Naive thymus-derived CD4-positive, alpha-beta T cell (primary cell): Measurements from ENCODE around the gene SLC6A3. TPM values are rescaled to one million over a fixed set of nuclear protein-coding genes. Genes with fewer than 3 reads are reported as not detected.
A peak's percentile ranks its signal among the peaks of the same experiment; 100 is the strongest.

ENCODE experiments used
- ATAC-seq: fragments of 150-1000 bp; cut with Tn5 transposase; 2 replicates; pipeline ENCODE4 v1.10.0; 2021; ENCODE audit warnings: mild to moderate bottlenecking, moderate library complexity
- CTCF ChIA-PET: fragments of 350-600 bp; sonication (Branson Sonifier 250); formaldehyde crosslinking; loops from one replicate; lab custom pipeline; 2021; ENCODE audit warnings: antibody characterized with exemption; lab: Charles Lee
- POLR2A ChIA-PET: fragments of 350-600 bp; sonication (Branson Sonifier 250); formaldehyde crosslinking; loops from one replicate; lab custom pipeline; 2021; ENCODE audit warnings: antibody characterized with exemption, inconsistent platforms; lab: Charles Lee
- DNase-seq, 9 donors: peaks; one replicate each; pipeline versions ENCODE4 v3.0.0 to v3.0.0-alpha.2; 2020 to 2022; ENCODE audit warnings: mixed read lengths in 1 of 9
- H3K27ac ChIP-seq: one replicate; pipeline ENCODE4 v1.7.0; 2013; ENCODE audit warnings: mild to moderate bottlenecking, low read depth, low read length, moderate library complexity
- H3K27me3 ChIP-seq, 2 donors: one replicate each; pipeline ENCODE4 v1.7.0; 2013; ENCODE audit warnings: low read length in 2 of 2, mild to moderate bottlenecking in 2 of 2, moderate library complexity in 2 of 2; ENCODE audit not compliant: control insufficient read depth in 2 of 2, insufficient read depth in 2 of 2
- H3K36me3 ChIP-seq, 3 experiments: 1 replicate in 2 of 3; 2 replicates in 1 of 3; pipeline ENCODE4 v1.7.0; 2013; ENCODE audit warnings: low read length in 3 of 3, mild to moderate bottlenecking in 3 of 3, moderate library complexity in 1 of 3; ENCODE audit not compliant: insufficient read depth in 3 of 3, control insufficient read depth in 2 of 3
- H3K4me1 ChIP-seq, 2 donors: one replicate each; pipeline ENCODE4 v1.7.0; 2013; ENCODE audit warnings: low read length in 2 of 2, mild to moderate bottlenecking in 2 of 2, moderate library complexity in 1 of 2; ENCODE audit not compliant: control insufficient read depth in 2 of 2, insufficient read depth in 2 of 2
- H3K4me3 ChIP-seq: 2 replicates; pipeline ENCODE4 v1.7.0; 2013; ENCODE audit warnings: mild to moderate bottlenecking, low read length
- H3K9me3 ChIP-seq, 3 experiments: 1 replicate in 2 of 3; 2 replicates in 1 of 3; pipeline ENCODE4 v1.7.0; 2013; ENCODE audit warnings: low read length in 3 of 3; ENCODE audit not compliant: control insufficient read depth in 2 of 3
- H3K27ac Mint-ChIP-seq, 9 donors: one replicate each; pipeline ENCODE4 v1.8.0; 2020 to 2022; ENCODE audit warnings: mixed read lengths in 9 of 9, mild to moderate bottlenecking in 8 of 9, moderate library complexity in 5 of 9, inconsistent platforms in 2 of 9
- H3K27me3 Mint-ChIP-seq, 5 donors: one replicate each; pipeline ENCODE4 v1.8.0; 2021 to 2022; ENCODE audit warnings: mixed read lengths in 5 of 5, mild to moderate bottlenecking in 1 of 5
- H3K36me3 Mint-ChIP-seq, 5 donors: one replicate each; pipeline ENCODE4 v1.8.0; 2020 to 2022; ENCODE audit warnings: mixed read lengths in 5 of 5, mild to moderate bottlenecking in 3 of 5, inconsistent platforms in 1 of 5
- H3K4me1 Mint-ChIP-seq, 7 donors: one replicate each; pipeline ENCODE4 v1.8.0; 2020 to 2022; ENCODE audit warnings: mixed read lengths in 7 of 7, mild to moderate bottlenecking in 3 of 7, inconsistent platforms in 1 of 7
- H3K4me3 Mint-ChIP-seq, 10 donors: one replicate each; pipeline ENCODE4 v1.8.0; 2020 to 2022; ENCODE audit warnings: mild to moderate bottlenecking in 10 of 10, mixed read lengths in 10 of 10, moderate library complexity in 6 of 10, inconsistent platforms in 2 of 10
- H3K9me3 Mint-ChIP-seq, 11 donors: one replicate each; pipeline ENCODE4 v1.8.0; 2020 to 2022; ENCODE audit warnings: mixed read lengths in 11 of 11, mild to moderate bottlenecking in 4 of 11, inconsistent platforms in 1 of 11, moderate library complexity in 1 of 11
- intact Hi-C, 2 donors: fragments of 100-400 bp; cut with micrococcal nuclease; formaldehyde crosslinking; loops; one replicate each; pipeline ENCODE4 v1.15.1; 2023
- polyA plus RNA-seq, 2 donors: library from polyadenylated mRNA; unstranded; fragments of 300-500 nt; fragmentation: Illumina TruSeq; gene quantifications; one replicate each; pipeline ENCODE4 v1.2.3, GENCODE V29; 2021
- total RNA-seq, 6 experiments: library from RNA in 5 of 6; stranded (reverse) in 5 of 6; gene quantifications; 1 replicate in 5 of 6; 2 replicates in 1 of 6; pipeline ENCODE4 v1.2.3 and lab custom pipeline; 2021 to 2026

SLC6A3 gene
- total and polyA plus RNA-seq, 7 experiments from 2014 or later = 0.07 TPM; not detected in 6

DNA sequence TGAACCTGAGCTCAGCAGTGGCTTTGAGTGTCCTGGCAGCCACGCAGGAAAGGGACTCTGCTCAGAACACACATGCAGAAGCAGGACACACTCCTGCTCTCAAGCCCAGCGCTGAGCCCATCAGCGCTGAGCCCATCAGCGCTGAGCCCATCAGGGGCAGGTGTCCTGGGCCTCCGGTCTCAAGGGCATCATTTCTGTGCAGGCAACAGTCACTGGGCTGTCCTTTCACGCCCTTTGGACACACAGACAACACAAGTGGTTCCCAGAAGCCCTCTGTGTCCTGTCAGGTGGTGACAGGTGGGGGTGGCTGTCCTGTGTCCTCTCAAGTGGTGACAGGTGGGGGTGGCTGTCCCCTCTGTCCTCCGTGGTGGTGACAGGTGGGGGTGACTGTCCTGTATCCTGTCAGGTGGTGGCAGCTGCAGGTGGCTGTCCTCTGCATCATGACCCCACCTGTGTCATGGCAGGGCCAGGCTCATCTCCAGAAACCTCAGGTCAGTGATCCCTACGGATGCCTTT, 61.3 kb downstream of the SLC6A3 start:
- Histone ChIP-seq H3K27me3 (no peaks in the 10 kb centered on the region), H3K4me3 (no peak overlapping the region), H3K4me1 (peaks cover 16 to 31% of the 10 kb centered on the region in 2 donors), H3K9me3 (no peaks in the 10 kb centered on the region), H3K36me3 (no peaks in the 10 kb centered on the region), H3K27ac (no peak overlapping the region)
- H3K27me3 Mint-ChIP-seq = peaks cover 0 to 19% (median 0%) of the 10 kb centered on the region in 5 donors
- intact Hi-C loops = loop anchor here (10.0 kb wide), 2 partner anchors 219 to 769 kb away; partner anchors contain the start of gene CEP72 (in 1 of the 2)
- H3K36me3 Mint-ChIP-seq = no peaks in the 10 kb centered on the region
- H3K4me3 Mint-ChIP-seq = no peak overlapping the region
- peak overlapping the region in 3 of 9 donors; percentile 52 to 62 (median 60) for H3K27ac Mint-ChIP-seq
- DNase-seq (no peak), ATAC-seq (no peak)
- ChIA-PET CTCF (no interaction called here), POLR2A (interaction anchor here (2.1 to 3.6 kb wide), 2 partner anchors 39 to 71 kb away, joined by 7 to 35 read pairs; partner anchors contain the start of gene CLPTM1L)
- peaks cover 17 to 44% (median 34%) of the 10 kb centered on the region in 7 donors for H3K4me1 Mint-ChIP-seq
- peaks cover 0 to 3% (median 0%) of the 10 kb centered on the region in 11 donors for H3K9me3 Mint-ChIP-seq

DNA sequence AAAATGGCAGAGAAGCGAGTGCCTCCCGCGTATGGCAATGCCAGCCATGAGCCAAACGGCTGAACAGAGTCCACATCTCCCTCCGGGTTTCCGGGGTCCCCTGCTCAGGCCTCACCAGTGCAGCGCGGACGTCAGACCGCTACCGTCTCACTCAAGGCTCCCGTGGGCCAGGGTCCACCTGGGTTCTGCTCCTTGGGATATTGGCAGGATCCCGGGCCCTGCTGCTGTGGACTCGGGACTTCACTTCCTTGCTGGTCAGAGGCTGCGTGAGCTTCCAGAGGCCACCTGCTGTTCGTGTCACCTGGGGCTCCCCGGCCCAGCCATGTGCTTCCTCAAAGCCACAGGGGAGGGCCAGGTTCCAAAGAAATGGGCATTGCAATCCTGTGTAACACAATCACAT, 61.9 kb downstream of the SLC6A3 start:
- ATAC-seq (no peak), DNase-seq (no peak)
- no peak overlapping the region for H3K27ac ChIP-seq
- no peaks in the 10 kb centered on the region for H3K27me3 ChIP-seq
- H3K27ac Mint-ChIP-seq = no peak overlapping the region
- peaks cover 16 to 31% of the 10 kb centered on the region in 2 donors for H3K4me1 ChIP-seq
- no peaks in the 10 kb centered on the region for H3K9me3 ChIP-seq
- H3K9me3 Mint-ChIP-seq = peaks cover 0 to 2% (median 0%) of the 10 kb centered on the region in 11 donors
- H3K4me1 Mint-ChIP-seq = peaks cover 17 to 42% (median 34%) of the 10 kb centered on the region in 7 donors
- ChIA-PET POLR2A (no interaction called here), CTCF (interaction anchor here (0.5 kb wide), 1 partner anchor 132 kb away, joined by 3 read pairs; no protein-coding TSS in a partner anchor)
- H3K4me3 Mint-ChIP-seq = no peak overlapping the region
- H3K4me3 ChIP-seq = no peak overlapping the region
- H3K36me3 Mint-ChIP-seq = no peaks in the 10 kb centered on the region
- H3K27me3 Mint-ChIP-seq = peaks cover 0 to 15% (median 0%) of the 10 kb centered on the region in 5 donors
- no peaks in the 10 kb centered on the region for H3K36me3 ChIP-seq
- intact Hi-C loops = loop anchor here (10.0 kb wide), 2 partner anchors 219 to 769 kb away; partner anchors contain the start of gene CEP72 (in 1 of the 2)

DNA sequence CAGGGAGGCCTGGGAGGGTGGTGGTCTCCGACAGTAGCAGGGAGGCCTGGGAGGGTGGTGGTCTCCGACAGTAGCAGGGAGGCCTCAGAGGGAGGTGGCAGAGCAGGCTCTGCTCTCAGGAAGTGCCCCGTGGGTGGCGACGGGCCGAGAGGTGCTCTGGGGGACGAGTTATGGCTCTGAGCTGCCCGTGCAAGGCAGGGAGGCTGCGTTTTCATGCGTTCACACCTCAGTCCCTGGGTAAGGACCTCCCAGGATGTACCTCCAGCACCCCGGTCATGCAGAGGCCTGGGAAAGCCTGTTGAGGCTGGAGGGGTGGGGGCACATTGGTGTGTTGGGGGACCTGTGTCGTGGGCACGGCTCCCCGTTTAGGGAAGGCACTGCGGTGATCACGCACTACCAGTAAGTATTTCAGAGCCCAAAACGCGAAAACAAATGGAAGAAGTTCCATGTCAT, 63.0 kb downstream of the SLC6A3 start:
- H3K27ac ChIP-seq = no peak overlapping the region
- ChIA-PET CTCF (interaction anchor here (0.6 to 1.4 kb wide), 3 partner anchors 9 to 214 kb away, joined by 3 to 4 read pairs (median 3); no protein-coding TSS in a partner anchor), POLR2A (interaction anchor here (0.6 kb wide), 1 partner anchor 211 kb away, joined by 3 read pairs; no protein-coding TSS in a partner anchor)
- peaks cover 0 to 10% (median 0%) of the 10 kb centered on the region in 5 donors for H3K27me3 Mint-ChIP-seq
- ATAC-seq (no peak), DNase-seq (no peak)
- no peaks in the 10 kb centered on the region for H3K36me3 ChIP-seq
- H3K4me1 ChIP-seq = peaks cover 16 to 29% of the 10 kb centered on the region in 2 donors
- no peaks in the 10 kb centered on the region for H3K36me3 Mint-ChIP-seq
- H3K9me3 ChIP-seq = no peaks in the 10 kb centered on the region
- H3K27me3 ChIP-seq = no peaks in the 10 kb centered on the region
- H3K9me3 Mint-ChIP-seq = peaks cover 0 to 2% (median 0%) of the 10 kb centered on the region in 11 donors
- intact Hi-C loops = loop anchor here (10.0 kb wide), 2 partner anchors 217 to 767 kb away; partner anchors contain the start of gene CEP72 (in 1 of the 2)
- no peak overlapping the region for H3K4me3 Mint-ChIP-seq
- no peak overlapping the region for H3K4me3 ChIP-seq
- H3K27ac Mint-ChIP-seq = no peak overlapping the region
- peaks cover 12 to 34% (median 27%) of the 10 kb centered on the region in 7 donors for H3K4me1 Mint-ChIP-seq

- intact Hi-C loops = loop anchor here (10.0 kb wide), 2 partner anchors 217 to 767 kb away; partner anchors contain the start of gene CEP72 (in 1 of the 2)
- Histone ChIP-seq H3K27me3 (no peaks in the 10 kb centered on the region), H3K4me3 (no peak overlapping the region), H3K9me3 (no peaks in the 10 kb centered on the region), H3K36me3 (no peaks in the 10 kb centered on the region), H3K4me1 (peaks cover 10 to 22% of the 10 kb centered on the region in 2 donors), H3K27ac (no peak overlapping the region)
- peak overlapping the region in 9 of 10 donors; percentile 12 to 76 (median 30) for H3K4me3 Mint-ChIP-seq
- peaks cover 0 to 2% (median 0%) of the 10 kb centered on the region in 11 donors for H3K9me3 Mint-ChIP-seq
- ATAC-seq (no peak), DNase-seq (no peak)
- CTCF ChIA-PET = interaction anchor here (0.6 to 1.6 kb wide), 4 partner anchors 10 to 264 kb away, joined by 3 to 4 read pairs (median 3); no protein-coding TSS in a partner anchor
- H3K36me3 Mint-ChIP-seq = no peaks in the 10 kb centered on the region
- H3K27ac Mint-ChIP-seq = peak overlapping the region in 2 of 9 donors; percentile 20 to 28
- H3K27me3 Mint-ChIP-seq = peaks cover 0 to 4% (median 0%) of the 10 kb centered on the region in 5 donors
- POLR2A ChIA-PET = interaction anchor here (0.6 kb wide), 1 partner anchor 212 kb away, joined by 3 read pairs; no protein-coding TSS in a partner anchor
- H3K4me1 Mint-ChIP-seq = peaks cover 6 to 28% (median 20%) of the 10 kb centered on the region in 7 donors
Observed at GRCh38 chr5:1381370-1382247, 63.6 kb downstream of the SLC6A3 start.

- DNase-seq = no peak
- ChIA-PET CTCF (interaction anchor here (0.6 to 1.6 kb wide), 5 partner anchors 21 to 265 kb away, joined by 3 to 4 read pairs (median 3); no protein-coding TSS in a partner anchor), POLR2A (interaction anchor here (1.0 kb wide), 1 partner anchor 68 kb away, joined by 3 read pairs; no protein-coding TSS in a partner anchor)
- intact Hi-C loops = loop anchor here (1.0 to 10.0 kb wide), 4 partner anchors 216 to 766 kb away; partner anchors contain the start of gene CEP72 (in 1 of the 2)
- Histone ChIP-seq H3K9me3 (no peaks in the 10 kb centered on the region), H3K36me3 (no peaks in the 10 kb centered on the region), H3K4me1 (peaks cover 8 to 19% of the 10 kb centered on the region in 2 donors), H3K4me3 (no peak overlapping the region), H3K27ac (no peak overlapping the region), H3K27me3 (no peaks in the 10 kb centered on the region)
- H3K27me3 Mint-ChIP-seq = peaks cover 0 to 3% (median 0%) of the 10 kb centered on the region in 5 donors
- no peak for ATAC-seq
- peaks cover 5 to 21% (median 14%) of the 10 kb centered on the region in 7 donors for H3K4me1 Mint-ChIP-seq
- H3K27ac Mint-ChIP-seq = peak overlapping the region in 1 of 9 donors; percentile 20
- H3K9me3 Mint-ChIP-seq = no peaks in the 10 kb centered on the region
- H3K4me3 Mint-ChIP-seq = peak overlapping the region in 6 of 10 donors; percentile 36 to 82 (median 65)
- no peaks in the 10 kb centered on the region for H3K36me3 Mint-ChIP-seq
Observed at GRCh38 chr5:1380910-1381309, 64.3 kb downstream of the SLC6A3 start.
